Measurements from ENCODE around the gene RBCK1. TPM values are rescaled to one million over a fixed set of nuclear protein-coding genes. Genes with fewer than 3 reads are reported as not detected.

RBCK1 gene
- total RNA-seq, 1 experiment from 2014 or later: 46.8 TPM

DNA sequence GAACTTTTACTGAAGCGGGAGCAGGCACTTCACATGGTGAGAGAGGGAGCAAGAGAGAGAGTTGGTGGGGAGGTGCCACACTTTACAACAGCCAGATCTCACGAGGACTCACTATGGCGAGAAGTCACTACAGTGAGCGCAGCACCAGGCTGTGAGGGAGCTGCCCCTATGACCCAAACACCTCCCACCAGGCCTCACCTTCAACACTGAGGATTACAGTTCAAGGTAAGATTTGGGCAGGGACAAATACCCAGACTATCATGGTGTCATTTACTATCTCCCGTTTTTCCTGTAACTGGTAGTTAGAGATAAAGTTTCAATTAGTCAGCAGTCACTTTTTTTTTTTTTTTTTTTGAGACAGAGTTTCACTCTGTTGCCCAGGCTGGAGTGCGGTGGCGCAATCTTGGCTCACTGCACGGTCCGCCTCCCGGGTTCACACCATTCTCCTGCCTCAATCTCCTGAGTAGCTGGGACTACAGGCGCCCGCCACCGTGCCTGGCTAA, 7.8 kb downstream of the RBCK1 start:
- Histone ChIP-seq H3K27ac (ENCODE audit: insufficient read length, low read depth, low read length) (no peak overlapping the region), H2BK5ac (ENCODE audit: insufficient read length, low read length) (no peak overlapping the region)

More for the DNA sequence above, 7.8 kb downstream of the RBCK1 start:
- Histone ChIP-seq H2BK120ac (ENCODE audit: low read depth, low read length, poor library complexity, severe bottlenecking) (no peak overlapping the region), H4K5ac (ENCODE audit: insufficient read length, low read depth, low read length) (no peak overlapping the region), H2AFZ (ENCODE audit: low read length) (no peak overlapping the region), H3K79me1 (ENCODE audit: insufficient read depth, low read depth, low read length, poor library complexity, severe bottlenecking) (peaks cover 2% of the 10 kb centered on the region), H3K18ac (ENCODE audit: insufficient read length, low read depth, low read length) (no peak overlapping the region), H3K56ac (ENCODE audit: insufficient read length, low read depth, low read length) (no peak overlapping the region), H3K4me1 (ENCODE audit: insufficient read depth, low read length) (no peaks in the 10 kb centered on the region), H3K9me3 (ENCODE audit: control insufficient read depth, low read depth, low read length) (no peaks in the 10 kb centered on the region), H3K9ac (ENCODE audit: extremely low read depth, insufficient read length, low read length) (no peak overlapping the region), H3K27me3 (ENCODE audit: insufficient read depth, low read length) (no peaks in the 10 kb centered on the region), H3K23me2 (ENCODE audit: insufficient read length, low read depth, low read length, poor library complexity, severe bottlenecking) (no peaks in the 10 kb centered on the region), H2BK20ac (ENCODE audit: low read depth, low read length, poor library complexity, severe bottlenecking) (no peak overlapping the region), H3K4me2 (ENCODE audit: insufficient read depth, insufficient read length, low read length) (no peak overlapping the region), H4K8ac (replicated peaks; ENCODE audit: insufficient read length, low read depth, low read length) (no peak overlapping the region), H3K14ac (ENCODE audit: insufficient read depth, low read length) (no peak overlapping the region; the same call in 1 of the 2 replicates), H3K23ac (ENCODE audit: insufficient read length, low read depth, low read length) (no peak overlapping the region), H3K79me2 (ENCODE audit: insufficient read depth, low read length) (no peaks in the 10 kb centered on the region), H3T11ph (ENCODE audit: low read length) (no peak overlapping the region), H2AK5ac (ENCODE audit: insufficient read length, low read length) (no peak overlapping the region), H2BK15ac (ENCODE audit: low read depth, low read length) (no peak overlapping the region), H4K91ac (ENCODE audit: insufficient read length, low read depth, low read length) (no peak overlapping the region), H4K20me1 (ENCODE audit: control insufficient read depth, insufficient read depth, insufficient read length) (no peaks in the 10 kb centered on the region), H2BK12ac (ENCODE audit: insufficient read length, low read depth, low read length) (no peak overlapping the region), H3K4ac (ENCODE audit: low read depth, low read length) (no peak overlapping the region)
- Mint-ChIP-seq H3K9me3 (peaks cover 4 to 7% of the 10 kb centered on the region in 2 experiments; a peak in 4 of 5 replicates), H3K27ac (peak overlapping the region; percentile 16 to 57 (median 38); a peak in 1 of 7 replicates), H3K36me3 (ENCODE audit: insufficient read depth in 1 of 3, low read depth in 3 of 3) (peaks cover 34 to 62% (median 43%) of the 10 kb centered on the region in 3 experiments), H3K27me3 (ENCODE audit: low read depth) (peaks cover 2% of the 10 kb centered on the region; the same call in 1 of the 2 replicates), H3K4me3 (no peak overlapping the region), H3K4me1 (no peaks in the 10 kb centered on the region)
- WGBS (ENCODE audit: extremely low coverage, insufficient read length, low lambda C conversion rate): no CpG with 5 or more reads among the region's 13 CpGs
- TF ChIP-seq, protein P1, sequence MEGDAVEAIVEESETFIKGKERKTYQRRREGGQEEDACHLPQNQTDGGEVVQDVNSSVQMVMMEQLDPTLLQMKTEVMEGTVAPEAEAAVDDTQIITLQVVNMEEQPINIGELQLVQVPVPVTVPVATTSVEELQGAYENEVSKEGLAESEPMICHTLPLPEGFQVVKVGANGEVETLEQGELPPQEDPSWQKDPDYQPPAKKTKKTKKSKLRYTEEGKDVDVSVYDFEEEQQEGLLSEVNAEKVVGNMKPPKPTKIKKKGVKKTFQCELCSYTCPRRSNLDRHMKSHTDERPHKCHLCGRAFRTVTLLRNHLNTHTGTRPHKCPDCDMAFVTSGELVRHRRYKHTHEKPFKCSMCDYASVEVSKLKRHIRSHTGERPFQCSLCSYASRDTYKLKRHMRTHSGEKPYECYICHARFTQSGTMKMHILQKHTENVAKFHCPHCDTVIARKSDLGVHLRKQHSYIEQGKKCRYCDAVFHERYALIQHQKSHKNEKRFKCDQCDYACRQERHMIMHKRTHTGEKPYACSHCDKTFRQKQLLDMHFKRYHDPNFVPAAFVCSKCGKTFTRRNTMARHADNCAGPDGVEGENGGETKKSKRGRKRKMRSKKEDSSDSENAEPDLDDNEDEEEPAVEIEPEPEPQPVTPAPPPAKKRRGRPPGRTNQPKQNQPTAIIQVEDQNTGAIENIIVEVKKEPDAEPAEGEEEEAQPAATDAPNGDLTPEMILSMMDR (conservative IDR thresholded peaks at IDR 0.05): no peak
- DNase-seq: no peak

Data from H9 (cell line).